Measurements from ENCODE around the gene SLC6A4. TPM values are rescaled to one million over a fixed set of nuclear protein-coding genes. Genes with fewer than 3 reads are reported as not detected.

Gene SLC6A4
- total RNA-seq, 1 donor from 2014 or later, result 140 TPM

DNA sequence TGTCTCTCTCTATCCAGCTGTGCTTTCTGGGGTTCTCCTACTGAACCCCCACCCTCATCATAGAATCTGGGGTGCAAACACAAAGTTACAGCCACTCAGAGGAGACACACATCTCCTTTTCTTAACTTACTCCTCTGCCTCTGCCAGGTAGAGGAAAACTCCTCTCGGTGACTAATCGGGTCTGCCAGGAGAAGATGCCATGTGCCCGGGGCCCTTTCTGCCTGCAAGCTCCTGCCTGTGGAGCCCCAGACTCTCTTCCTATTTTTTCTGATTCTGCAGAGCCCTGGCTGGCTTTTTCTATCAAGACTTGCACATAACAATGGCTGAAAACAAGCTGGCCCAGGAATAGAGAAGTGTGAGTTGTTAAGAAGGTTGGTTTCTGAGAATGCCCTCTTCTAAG, 10.4 kb downstream of the SLC6A4 start:
- Histone ChIP-seq H3K9me3 (no peaks in the 10 kb centered on the region), H3K27me3 (ENCODE audit: low read depth) (no peaks in the 10 kb centered on the region), H3K27ac (no peak overlapping the region), H3K4me1 (no peaks in the 10 kb centered on the region), H3K36me3 (no peaks in the 10 kb centered on the region), H3K4me3 (no peak overlapping the region)
- TF ChIP-seq, protein P1, sequence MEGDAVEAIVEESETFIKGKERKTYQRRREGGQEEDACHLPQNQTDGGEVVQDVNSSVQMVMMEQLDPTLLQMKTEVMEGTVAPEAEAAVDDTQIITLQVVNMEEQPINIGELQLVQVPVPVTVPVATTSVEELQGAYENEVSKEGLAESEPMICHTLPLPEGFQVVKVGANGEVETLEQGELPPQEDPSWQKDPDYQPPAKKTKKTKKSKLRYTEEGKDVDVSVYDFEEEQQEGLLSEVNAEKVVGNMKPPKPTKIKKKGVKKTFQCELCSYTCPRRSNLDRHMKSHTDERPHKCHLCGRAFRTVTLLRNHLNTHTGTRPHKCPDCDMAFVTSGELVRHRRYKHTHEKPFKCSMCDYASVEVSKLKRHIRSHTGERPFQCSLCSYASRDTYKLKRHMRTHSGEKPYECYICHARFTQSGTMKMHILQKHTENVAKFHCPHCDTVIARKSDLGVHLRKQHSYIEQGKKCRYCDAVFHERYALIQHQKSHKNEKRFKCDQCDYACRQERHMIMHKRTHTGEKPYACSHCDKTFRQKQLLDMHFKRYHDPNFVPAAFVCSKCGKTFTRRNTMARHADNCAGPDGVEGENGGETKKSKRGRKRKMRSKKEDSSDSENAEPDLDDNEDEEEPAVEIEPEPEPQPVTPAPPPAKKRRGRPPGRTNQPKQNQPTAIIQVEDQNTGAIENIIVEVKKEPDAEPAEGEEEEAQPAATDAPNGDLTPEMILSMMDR (IDR thresholded peaks at IDR 0.05), result no peak
- intact Hi-C loops (cut with DNase I), result no loop called here
- no peak for DNase-seq
- no peak for ATAC-seq

DNA sequence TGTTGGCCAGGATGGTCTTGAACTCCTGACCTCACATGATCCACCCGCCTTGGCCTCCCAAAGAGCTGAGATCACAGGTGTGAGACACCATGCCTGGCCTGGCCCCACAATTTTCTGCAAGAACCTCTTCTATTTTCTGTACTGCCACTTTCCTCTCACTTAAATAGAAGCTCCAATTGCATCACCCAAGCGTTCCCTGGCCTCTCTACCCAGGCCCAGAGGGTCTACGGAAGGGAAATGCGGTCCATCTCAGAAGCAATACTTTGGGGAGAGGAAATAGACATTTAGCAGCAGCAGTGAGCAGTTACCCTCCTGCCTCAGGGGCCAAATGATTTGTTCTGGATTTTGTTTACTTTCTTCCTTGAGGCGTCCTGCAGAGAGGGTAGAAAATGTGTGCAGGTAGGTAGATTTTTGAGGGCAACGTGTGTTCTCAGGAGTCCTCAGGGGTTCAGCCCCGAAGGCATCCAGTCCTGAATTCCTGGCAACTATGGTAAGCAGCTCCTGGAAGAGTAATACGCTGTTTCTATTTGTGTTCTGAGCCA, 11.0 kb downstream of the SLC6A4 start:
- H3K36me3 ChIP-seq, result no peaks in the 10 kb centered on the region
- no peaks in the 10 kb centered on the region for H3K9me3 ChIP-seq
- no peak for ATAC-seq
- intact Hi-C loops (cut with DNase I), result no loop called here
- H3K4me1 ChIP-seq, result no peaks in the 10 kb centered on the region
- H3K27me3 ChIP-seq (ENCODE audit: low read depth), result no peaks in the 10 kb centered on the region
- no peak overlapping the region for H3K27ac ChIP-seq
- TF ChIP-seq, protein P1 (IDR thresholded peaks at IDR 0.05), result no peak
- no peak overlapping the region for H3K4me3 ChIP-seq
- no peak for DNase-seq

DNA sequence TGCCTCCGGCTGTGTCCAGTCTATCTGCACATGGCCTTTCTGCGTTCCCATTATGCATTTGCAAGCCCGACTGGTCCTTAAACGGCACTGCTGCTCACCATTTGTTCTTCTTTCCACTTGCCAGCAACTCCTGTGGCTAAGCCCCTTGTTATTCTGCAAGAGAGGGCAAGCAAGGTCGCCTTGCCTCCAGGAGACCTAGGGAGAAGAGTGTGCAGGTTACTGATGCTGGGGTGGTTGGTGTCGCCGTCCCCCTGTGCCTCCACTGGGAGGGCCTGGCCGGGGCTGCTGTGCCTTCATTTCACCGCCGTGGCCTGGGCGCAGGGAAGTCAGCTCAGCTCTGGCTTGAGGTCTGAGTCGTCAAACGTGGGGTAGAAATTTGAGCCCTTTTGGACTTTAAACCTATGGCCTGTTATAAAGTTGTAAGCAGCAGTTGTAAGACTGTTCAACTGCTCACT, 12.7 kb downstream of the SLC6A4 start:
- DNase-seq (no peak), ATAC-seq (no peak)
- TF ChIP-seq, protein P1 (IDR thresholded peaks at IDR 0.05), result no peak
- H3K27ac ChIP-seq, result no peak overlapping the region
- intact Hi-C loops (cut with DNase I), result no loop called here
- no peaks in the 10 kb centered on the region for H3K9me3 ChIP-seq
- H3K36me3 ChIP-seq, result no peaks in the 10 kb centered on the region
- H3K27me3 ChIP-seq (ENCODE audit: low read depth), result no peaks in the 10 kb centered on the region
- H3K4me1 ChIP-seq, result no peaks in the 10 kb centered on the region
- H3K4me3 ChIP-seq, result no peak overlapping the region

DNA sequence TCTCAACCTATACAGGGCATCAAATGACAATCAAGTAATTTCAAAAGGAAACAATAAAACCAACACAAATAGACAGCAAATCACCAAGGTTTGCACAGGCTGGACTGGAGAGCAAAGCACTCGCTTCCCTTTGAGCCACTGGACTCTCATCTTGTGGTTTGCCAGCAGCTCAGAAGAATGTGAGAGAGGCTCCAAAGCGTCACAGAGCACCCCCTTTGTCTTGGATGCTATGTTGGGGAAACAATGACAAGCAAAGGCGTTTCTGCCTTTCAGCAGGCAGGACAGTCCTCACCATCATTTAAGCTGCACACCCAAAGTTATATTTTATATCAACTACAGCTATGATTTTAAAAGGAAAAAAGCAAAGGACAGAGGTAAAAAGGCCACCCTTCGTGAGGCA, 13.2 kb downstream of the SLC6A4 start:
- TF ChIP-seq, protein P1 (IDR thresholded peaks at IDR 0.05), result no peak
- DNase-seq (no peak), ATAC-seq (no peak)
- Histone ChIP-seq H3K4me3 (no peak overlapping the region), H3K9me3 (no peaks in the 10 kb centered on the region), H3K27me3 (ENCODE audit: low read depth) (no peaks in the 10 kb centered on the region), H3K36me3 (no peaks in the 10 kb centered on the region), H3K27ac (no peak overlapping the region), H3K4me1 (no peaks in the 10 kb centered on the region)
- intact Hi-C loops (cut with DNase I), result no loop called here

DNA sequence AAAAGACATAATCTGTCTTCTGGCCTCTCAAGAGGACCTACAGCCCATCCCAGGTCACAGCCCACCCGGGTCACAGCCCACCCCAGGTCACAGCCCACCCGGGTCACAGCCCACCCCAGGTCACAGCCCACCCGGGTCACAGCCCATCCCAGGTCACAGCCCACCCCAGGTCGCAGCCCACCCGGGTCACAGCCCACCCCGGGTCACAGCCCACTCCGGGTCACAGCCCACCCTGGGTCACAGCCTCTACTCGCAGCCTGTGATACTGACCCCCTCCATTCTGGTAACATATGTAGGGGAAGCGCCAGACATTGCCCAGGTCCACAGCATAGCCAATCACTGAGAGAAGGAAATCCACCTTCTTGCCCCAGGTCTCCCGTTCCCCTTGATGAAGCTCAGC, 14.2 kb downstream of the SLC6A4 start:
- Histone ChIP-seq H3K36me3 (no peaks in the 10 kb centered on the region), H3K4me1 (no peaks in the 10 kb centered on the region), H3K27ac (no peak overlapping the region), H3K9me3 (no peaks in the 10 kb centered on the region), H3K27me3 (ENCODE audit: low read depth) (no peaks in the 10 kb centered on the region), H3K4me3 (no peak overlapping the region)
- intact Hi-C loops (cut with DNase I), result no loop called here
- DNase-seq (no peak), ATAC-seq (no peak)
- TF ChIP-seq, protein P1 (IDR thresholded peaks at IDR 0.05), result no peak
